IPS-20b (cell line): ENCODE data around the gene PRUNE2.

ENCODE experiments used
- H3K27ac ChIP-seq: one replicate; pipeline ENCODE4 v1.5.1; 2013; ENCODE audit warnings: low read length
- H3K27me3 ChIP-seq: 2 replicates; pipeline ENCODE4 v1.6.1; 2013; ENCODE audit warnings: mild to moderate bottlenecking, low read length, inconsistent platforms; ENCODE audit not compliant: insufficient read depth
- H3K36me3 ChIP-seq: 2 replicates; pipeline ENCODE4 v1.6.1; 2013; ENCODE audit warnings: low read depth, mild to moderate bottlenecking, inconsistent platforms, low read length, moderate library complexity; ENCODE audit not compliant: insufficient read depth
- H3K4me1 ChIP-seq: 2 replicates; pipeline ENCODE4 v1.6.1; 2013; ENCODE audit warnings: mild to moderate bottlenecking, control low read depth, inconsistent platforms, low read length, moderate library complexity; ENCODE audit not compliant: insufficient read depth
- H3K4me3 ChIP-seq: 2 replicates; pipeline ENCODE4 v1.5.1; 2013; ENCODE audit warnings: mild to moderate bottlenecking, low read length, inconsistent platforms
- H3K9ac ChIP-seq: 2 replicates; pipeline ENCODE4 v1.6.1; 2013; ENCODE audit warnings: low read depth, mild to moderate bottlenecking, inconsistent platforms, low read length, moderate library complexity
- H3K9me3 ChIP-seq: 2 replicates; pipeline ENCODE4 v1.6.1; 2013; ENCODE audit warnings: mild to moderate bottlenecking, low read depth, low read length, inconsistent platforms; ENCODE audit not compliant: insufficient read depth

Gene PRUNE2

GRCh38 chr9:76787677-76788076, 118.2 kb downstream of the PRUNE2 start:
- no peak overlapping the region for H3K27ac ChIP-seq
- no peaks in the 10 kb centered on the region for H3K36me3 ChIP-seq
- no peak overlapping the region for H3K9ac ChIP-seq
- no peaks in the 10 kb centered on the region for H3K27me3 ChIP-seq
- H3K4me1 ChIP-seq: no peaks in the 10 kb centered on the region
- H3K9me3 ChIP-seq: no peaks in the 10 kb centered on the region
- H3K4me3 ChIP-seq: no peak overlapping the region

- H3K27me3 ChIP-seq: no peaks in the 10 kb centered on the region
- H3K27ac ChIP-seq: no peak overlapping the region
- no peaks in the 10 kb centered on the region for H3K4me1 ChIP-seq
- H3K9me3 ChIP-seq: no peaks in the 10 kb centered on the region
- no peaks in the 10 kb centered on the region for H3K36me3 ChIP-seq
- no peak overlapping the region for H3K9ac ChIP-seq
- no peak overlapping the region for H3K4me3 ChIP-seq
Measured at GRCh38 chr9:76785501-76785900, 120.4 kb downstream of the PRUNE2 start.

- Histone ChIP-seq H3K4me3 (no peak overlapping the region), H3K27me3 (no peaks in the 10 kb centered on the region), H3K4me1 (no peaks in the 10 kb centered on the region), H3K27ac (no peak overlapping the region), H3K9ac (no peak overlapping the region), H3K36me3 (no peaks in the 10 kb centered on the region), H3K9me3 (no peaks in the 10 kb centered on the region)
Measured at GRCh38 chr9:76784881-76785280, 121.0 kb downstream of the PRUNE2 start.

GRCh38 chr9:76772686-76773445, 133.0 kb downstream of the PRUNE2 start:
- Histone ChIP-seq H3K4me1 (no peaks in the 10 kb centered on the region), H3K27me3 (no peaks in the 10 kb centered on the region), H3K4me3 (no peak overlapping the region), H3K9ac (no peak overlapping the region), H3K36me3 (no peaks in the 10 kb centered on the region), H3K27ac (no peak overlapping the region), H3K9me3 (no peaks in the 10 kb centered on the region)

- Histone ChIP-seq H3K9ac (no peak overlapping the region), H3K4me3 (no peak overlapping the region), H3K27ac (no peak overlapping the region), H3K4me1 (no peaks in the 10 kb centered on the region), H3K36me3 (no peaks in the 10 kb centered on the region), H3K9me3 (no peaks in the 10 kb centered on the region), H3K27me3 (no peaks in the 10 kb centered on the region)
Measured at GRCh38 chr9:76766126-76766525, 139.8 kb downstream of the PRUNE2 start.

GRCh38 chr9:76764138-76764537, 141.8 kb downstream of the PRUNE2 start, which contains the start of gene PCA3:
Gene PCA3 (plus strand): TSS chr9:76764438.
- Histone ChIP-seq H3K4me1 (no peaks in the 10 kb centered on the region), H3K9ac (no peak within 1 kb of the TSS), H3K36me3 (no peaks in the 10 kb centered on the region), H3K27me3 (no peaks in the 10 kb centered on the region), H3K27ac (no peak within 1 kb of the TSS), H3K4me3 (no peak within 1 kb of the TSS), H3K9me3 (no peaks in the 10 kb centered on the region)

- H3K4me1 ChIP-seq: no peaks in the 10 kb centered on the region
- no peaks in the 10 kb centered on the region for H3K36me3 ChIP-seq
- no peak overlapping the region for H3K9ac ChIP-seq
- H3K9me3 ChIP-seq: no peaks in the 10 kb centered on the region
- H3K27ac ChIP-seq: no peak overlapping the region
- no peaks in the 10 kb centered on the region for H3K27me3 ChIP-seq
- H3K4me3 ChIP-seq: no peak overlapping the region
Measured at GRCh38 chr9:76761448-76761847, 144.5 kb downstream of the PRUNE2 start.

GRCh38 chr9:76759732-76760131, 146.2 kb downstream of the PRUNE2 start:
- H3K27ac ChIP-seq: no peak overlapping the region
- H3K27me3 ChIP-seq: no peaks in the 10 kb centered on the region
- no peak overlapping the region for H3K4me3 ChIP-seq
- no peaks in the 10 kb centered on the region for H3K36me3 ChIP-seq
- no peak overlapping the region for H3K9ac ChIP-seq
- H3K9me3 ChIP-seq: no peaks in the 10 kb centered on the region
- no peaks in the 10 kb centered on the region for H3K4me1 ChIP-seq

GRCh38 chr9:76758476-76758875, 147.4 kb downstream of the PRUNE2 start:
- H3K27ac ChIP-seq: no peak overlapping the region
- no peak overlapping the region for H3K4me3 ChIP-seq
- H3K27me3 ChIP-seq: no peaks in the 10 kb centered on the region

GRCh38 chr9:76756941-76757673, 148.8 kb downstream of the PRUNE2 start:
- Histone ChIP-seq H3K27ac (no peak overlapping the region), H3K9me3 (no peaks in the 10 kb centered on the region), H3K27me3 (no peaks in the 10 kb centered on the region), H3K9ac (no peak overlapping the region), H3K36me3 (no peaks in the 10 kb centered on the region), H3K4me3 (no peak overlapping the region), H3K4me1 (no peaks in the 10 kb centered on the region)

More at GRCh38 chr9:76758476-76758875, 147.4 kb downstream of the PRUNE2 start:
- H3K4me1 ChIP-seq: no peaks in the 10 kb centered on the region
- H3K9me3 ChIP-seq: no peaks in the 10 kb centered on the region
- H3K36me3 ChIP-seq: no peaks in the 10 kb centered on the region
- H3K9ac ChIP-seq: no peak overlapping the region

GRCh38 chr9:76756268-76756640, 149.7 kb downstream of the PRUNE2 start:
- no peaks in the 10 kb centered on the region for H3K27me3 ChIP-seq
- no peak overlapping the region for H3K27ac ChIP-seq
- H3K4me3 ChIP-seq: no peak overlapping the region
- no peak overlapping the region for H3K9ac ChIP-seq
- no peaks in the 10 kb centered on the region for H3K36me3 ChIP-seq
- H3K9me3 ChIP-seq: no peaks in the 10 kb centered on the region
- no peaks in the 10 kb centered on the region for H3K4me1 ChIP-seq

GRCh38 chr9:76751001-76751400, 154.9 kb downstream of the PRUNE2 start:
- H3K9me3 ChIP-seq: no peaks in the 10 kb centered on the region
- no peaks in the 10 kb centered on the region for H3K4me1 ChIP-seq
- H3K9ac ChIP-seq: no peak overlapping the region
- no peak overlapping the region for H3K27ac ChIP-seq
- H3K27me3 ChIP-seq: no peaks in the 10 kb centered on the region
- H3K36me3 ChIP-seq: no peaks in the 10 kb centered on the region
- H3K4me3 ChIP-seq: no peak overlapping the region
